Activated CD4-positive, alpha-beta T cell treated with anti-CD3 and anti-CD28 coated beads, Interleukin-2, amount 50 U/mL, for 48 hours (primary cell): ENCODE results near the gene MDC1.
"Not testable (repeated sequence)": the region's sequence is repeated elsewhere in the genome, so short reads cannot be mapped to it uniquely, and the experiment has no call there.

Source experiments
- DNase-seq, 2 experiments: peaks; one replicate each; pipeline ENCODE4 v3.0.0-alpha.2; 2020

The MDC1 gene

GRCh38 chr6:30678964-30679726, 37.9 kb downstream of the MDC1 start:
- peak; percentile 93 to 94 for DNase-seq

DNA sequence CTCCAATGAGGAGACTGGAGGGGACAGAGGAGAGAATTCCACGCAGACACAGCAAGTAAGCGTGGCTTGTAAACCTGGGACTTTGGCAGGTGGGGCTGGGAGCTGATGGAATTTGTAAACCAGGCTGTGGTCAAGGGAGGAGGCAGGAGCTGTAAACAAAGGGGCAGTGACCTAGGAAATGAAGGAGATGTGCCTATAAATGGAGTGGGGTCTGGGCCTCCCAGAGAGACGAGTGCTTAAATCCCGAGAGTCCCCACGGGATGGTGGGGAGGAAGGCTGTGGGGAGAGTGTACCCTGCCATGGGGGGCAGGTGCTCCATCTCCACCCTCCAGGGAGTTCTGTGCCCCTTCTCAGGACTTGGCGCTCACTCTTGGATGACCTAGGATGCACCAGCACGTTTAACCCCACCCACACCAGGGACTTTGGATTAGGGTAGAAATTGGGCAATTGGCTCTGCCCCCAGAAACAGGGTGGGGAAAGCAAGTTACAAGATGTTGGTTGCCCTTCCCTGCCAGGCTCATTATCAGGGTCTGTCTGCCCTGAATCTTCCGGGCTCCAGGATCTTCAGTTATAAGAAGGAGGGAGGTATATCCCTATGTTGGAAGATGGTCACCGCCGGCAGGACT, 40.3 kb downstream of the MDC1 start:
- no peak for DNase-seq

DNA sequence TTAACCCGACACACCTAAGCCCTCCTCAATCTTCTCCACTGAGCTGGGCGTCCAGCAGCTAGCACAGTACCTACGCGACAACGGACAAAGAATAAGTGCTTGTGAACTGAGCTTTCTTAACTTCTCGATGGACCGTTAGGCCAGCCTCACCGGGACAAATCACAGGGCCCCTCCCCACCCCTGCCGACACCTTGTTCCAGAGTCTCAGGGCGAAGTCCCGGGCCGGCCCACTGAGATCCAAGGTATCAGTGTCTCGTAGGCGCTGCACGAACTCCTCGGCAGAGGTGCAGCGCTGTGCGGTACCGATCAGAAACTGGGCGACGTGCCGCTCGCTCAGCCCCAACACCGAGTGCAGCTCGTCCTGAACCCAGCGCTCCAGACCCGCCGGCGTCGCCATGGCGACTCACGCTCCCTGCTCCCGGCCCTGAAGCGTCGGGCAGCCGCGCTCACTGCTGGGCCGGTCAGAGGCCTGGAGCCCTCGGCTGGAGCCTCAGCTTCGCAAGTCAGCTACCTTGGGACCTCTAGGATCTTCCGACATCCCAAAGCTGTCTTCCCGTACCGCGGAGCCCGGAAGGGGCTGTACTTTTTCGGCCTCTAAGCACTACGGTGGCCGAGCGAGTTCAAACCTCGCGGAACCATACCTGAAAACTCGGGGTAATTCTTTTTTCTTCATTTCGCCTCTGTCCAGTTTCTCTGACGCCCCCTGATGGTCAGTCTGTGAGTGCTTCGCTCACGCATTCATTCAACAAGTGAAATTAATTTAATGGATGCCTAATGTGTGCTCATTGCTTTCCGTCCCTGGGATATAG, 44.4 kb downstream of the MDC1 start, which contains the start of gene DHX16:
DHX16 (minus strand) TSS at position 562 of the 809 bp plus-strand sequence; CDS start at position 397, 165 bp downstream.
- peak; percentile 90 to 94 for DNase-seq

- DNase-seq: no peak
These were observed 46.1 kb downstream of the MDC1 start for GRCh38 chr6:30670760-30671527.

GRCh38 chr6:30666300-30666699, 50.8 kb downstream of the MDC1 start:
- peak; percentile 49 to 65 for DNase-seq

GRCh38 chr6:30664994-30665767, 51.9 kb downstream of the MDC1 start:
- no peak for DNase-seq

DNA sequence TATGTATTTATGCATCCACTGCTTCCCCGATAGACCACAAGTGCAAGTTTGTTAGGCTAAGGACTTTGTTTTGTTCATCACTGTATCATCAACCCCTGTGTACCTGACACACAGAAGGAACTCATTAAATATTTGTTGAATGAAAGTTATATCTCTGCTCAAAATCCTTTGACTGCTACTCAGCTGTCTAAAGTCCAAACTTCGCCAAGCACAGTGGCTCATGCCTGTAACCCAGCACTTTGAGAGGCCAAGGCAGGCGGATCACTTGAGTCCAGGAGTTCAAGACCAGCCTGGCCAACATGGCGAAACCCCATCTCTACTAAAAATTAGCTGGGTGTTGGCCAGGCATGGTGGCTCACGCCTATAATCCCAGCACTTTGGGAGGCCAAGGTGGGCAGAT, 59.2 kb downstream of the MDC1 start:
- not testable (repeated sequence) for DNase-seq

DNA sequence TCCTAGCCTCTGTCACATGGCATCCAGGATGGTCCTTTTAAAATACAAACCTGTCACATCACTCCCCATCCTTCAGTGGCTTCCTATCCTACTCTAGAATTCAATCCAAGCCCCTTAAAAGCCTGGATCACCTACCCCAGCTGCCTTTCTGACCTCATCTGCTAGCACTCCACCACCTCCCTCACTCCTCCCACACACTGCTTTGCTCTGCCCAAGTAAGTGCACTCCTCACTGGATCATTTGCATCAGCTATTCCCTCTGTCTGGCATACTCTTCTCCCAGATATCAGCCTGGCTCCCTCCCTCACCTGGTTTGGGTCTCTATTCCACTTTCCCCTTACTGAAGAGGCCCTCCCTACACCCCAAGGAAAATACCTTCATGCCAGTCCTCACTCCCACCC, 59.6 kb downstream of the MDC1 start:
- no peak for DNase-seq

GRCh38 chr6:30656513-30656912, 60.6 kb downstream of the MDC1 start:
- DNase-seq: no peak

GRCh38 chr6:30655743-30656094, 61.4 kb downstream of the MDC1 start:
- DNase-seq: no peak

DNA sequence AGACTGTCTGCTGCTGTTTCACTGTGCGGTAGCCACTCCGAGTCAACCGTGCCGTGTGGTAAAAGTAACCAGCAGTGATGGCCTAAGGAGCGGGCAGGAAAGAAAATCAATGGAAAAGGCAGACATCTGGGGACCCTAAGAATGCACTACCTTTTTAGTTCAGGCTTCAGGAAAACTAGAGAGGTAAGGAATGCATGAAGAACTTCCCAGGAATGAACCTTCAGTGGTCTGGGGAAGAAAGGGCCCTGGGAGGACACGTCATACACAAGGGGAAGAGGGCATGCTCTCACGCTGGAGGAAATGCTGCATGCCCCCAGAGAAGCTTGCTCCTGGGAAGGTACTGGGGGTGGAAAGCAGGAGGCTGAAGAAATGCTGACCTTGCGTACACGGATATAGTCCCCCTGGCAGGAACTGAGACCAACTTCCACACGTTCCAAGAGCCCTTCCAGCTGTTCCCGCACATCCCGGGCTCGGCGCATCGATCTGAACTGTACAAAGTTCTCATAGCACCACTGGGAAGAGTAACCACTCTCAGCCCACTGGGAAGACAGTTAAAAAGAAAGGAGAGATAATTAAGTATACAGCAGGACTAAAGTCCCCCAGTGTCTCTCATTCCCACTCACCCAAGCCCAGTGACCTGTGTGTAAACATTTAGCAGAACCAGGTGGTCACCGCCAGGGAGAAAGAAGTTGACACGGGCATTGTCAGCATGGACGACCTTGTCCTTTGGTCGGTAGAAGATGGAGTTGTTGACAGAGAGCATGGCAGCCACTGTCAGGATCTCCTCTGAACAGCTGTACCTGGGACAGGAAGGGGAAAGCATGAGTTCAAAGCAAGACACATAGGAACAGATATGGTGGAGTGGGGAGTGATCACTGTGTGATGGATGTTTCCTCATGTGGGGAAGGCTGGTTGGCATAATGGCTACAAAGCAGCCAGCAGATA, 62.0 kb downstream of the MDC1 start:
- DNase-seq: no peak

GRCh38 chr6:30651143-30651542, 65.9 kb downstream of the MDC1 start:
- DNase-seq: no peak
